GM21576 (cell line): ENCODE results near the gene RHEBL1.

Experiments
- ATAC-seq: cut with Tn5 transposase; IDR thresholded peaks from one replicate; pipeline ENCODE4 v1.9.1; 2021; ENCODE audit warnings: mild to moderate bottlenecking, moderate library complexity; ENCODE audit not compliant: unreplicated experiment

RHEBL1 gene

DNA sequence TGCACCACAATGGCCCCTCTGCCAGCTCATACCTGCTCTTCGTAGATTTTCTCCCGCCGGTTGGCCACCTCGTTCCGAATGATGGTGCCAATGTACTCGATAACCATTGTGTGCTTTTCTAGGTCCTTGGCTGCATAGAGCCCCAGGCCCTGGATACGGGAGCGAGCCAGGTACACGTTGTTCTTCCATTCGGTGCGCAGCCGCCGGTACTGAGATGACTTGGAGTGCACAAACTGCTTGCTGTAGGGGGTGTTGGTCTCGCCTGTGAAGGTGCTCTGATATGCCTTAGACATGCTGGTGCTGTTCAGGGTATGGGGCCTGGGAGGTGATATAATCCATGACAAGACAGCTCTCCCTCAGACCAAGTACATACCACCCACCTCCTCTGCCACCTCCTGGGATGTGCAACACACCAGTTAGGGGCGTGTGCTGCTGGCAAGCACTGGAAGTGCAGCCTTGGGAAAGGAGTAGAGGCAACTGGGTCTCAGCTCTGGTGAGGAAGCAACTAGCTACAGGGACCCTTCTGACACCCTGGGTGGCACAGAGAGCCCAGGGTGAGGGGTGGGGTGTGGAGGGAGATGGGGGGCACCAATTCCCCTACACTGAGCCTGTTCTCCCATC is 47.1 kb downstream of the RHEBL1 start:
- ATAC-seq, result no peak

DNA sequence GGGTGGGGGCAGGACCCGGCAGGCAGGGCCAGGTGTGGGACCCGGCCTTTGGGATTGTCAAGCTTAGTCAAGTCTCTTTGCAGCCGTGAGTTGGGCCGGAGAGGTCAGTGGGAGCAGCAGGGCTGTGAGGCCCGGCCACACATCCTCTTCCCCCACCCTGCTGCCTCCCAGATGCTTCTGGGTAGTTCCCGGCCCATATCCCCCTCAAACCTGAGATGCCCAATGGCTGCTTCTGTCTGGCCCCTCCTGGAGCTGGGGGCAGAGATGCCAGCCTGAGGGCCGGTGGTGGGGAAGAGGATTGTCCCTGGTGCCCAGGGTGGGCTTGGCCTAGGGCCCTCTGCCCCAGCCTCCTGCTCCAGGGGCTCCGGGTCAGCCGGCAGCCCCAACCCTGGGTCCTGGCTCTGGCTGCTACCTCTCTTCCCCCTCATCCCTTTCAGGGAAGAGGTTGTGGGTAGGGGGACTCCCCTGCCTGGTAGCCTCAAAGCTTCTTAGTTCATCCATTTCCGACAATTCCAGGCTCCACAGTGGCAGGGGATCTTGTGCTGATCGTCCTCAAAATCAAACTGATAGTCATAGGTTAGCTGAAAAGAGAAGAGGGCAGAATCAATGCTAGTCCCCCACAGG is 48.4 kb downstream of the RHEBL1 start:
- no peak for ATAC-seq

DNA sequence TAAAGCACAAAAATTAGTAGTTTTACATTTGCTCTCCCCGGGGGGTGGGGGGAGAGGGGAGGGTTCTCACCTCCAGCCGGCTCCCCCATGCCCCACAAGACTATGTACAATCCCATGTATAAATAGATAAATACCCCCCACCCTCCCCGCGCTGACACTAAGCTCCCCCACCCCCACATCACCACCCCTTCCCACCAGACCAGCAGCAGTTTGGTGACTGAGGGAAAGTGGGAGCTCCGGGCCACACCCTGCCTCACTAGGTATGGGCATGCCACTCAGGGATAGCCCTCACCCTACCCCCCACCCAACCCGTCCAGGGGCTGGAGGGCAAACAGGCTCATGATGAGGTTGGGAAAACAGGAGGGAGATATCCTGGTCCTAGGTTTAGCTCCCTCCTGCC is 49.3 kb downstream of the RHEBL1 start:
- no peak for ATAC-seq

DNA sequence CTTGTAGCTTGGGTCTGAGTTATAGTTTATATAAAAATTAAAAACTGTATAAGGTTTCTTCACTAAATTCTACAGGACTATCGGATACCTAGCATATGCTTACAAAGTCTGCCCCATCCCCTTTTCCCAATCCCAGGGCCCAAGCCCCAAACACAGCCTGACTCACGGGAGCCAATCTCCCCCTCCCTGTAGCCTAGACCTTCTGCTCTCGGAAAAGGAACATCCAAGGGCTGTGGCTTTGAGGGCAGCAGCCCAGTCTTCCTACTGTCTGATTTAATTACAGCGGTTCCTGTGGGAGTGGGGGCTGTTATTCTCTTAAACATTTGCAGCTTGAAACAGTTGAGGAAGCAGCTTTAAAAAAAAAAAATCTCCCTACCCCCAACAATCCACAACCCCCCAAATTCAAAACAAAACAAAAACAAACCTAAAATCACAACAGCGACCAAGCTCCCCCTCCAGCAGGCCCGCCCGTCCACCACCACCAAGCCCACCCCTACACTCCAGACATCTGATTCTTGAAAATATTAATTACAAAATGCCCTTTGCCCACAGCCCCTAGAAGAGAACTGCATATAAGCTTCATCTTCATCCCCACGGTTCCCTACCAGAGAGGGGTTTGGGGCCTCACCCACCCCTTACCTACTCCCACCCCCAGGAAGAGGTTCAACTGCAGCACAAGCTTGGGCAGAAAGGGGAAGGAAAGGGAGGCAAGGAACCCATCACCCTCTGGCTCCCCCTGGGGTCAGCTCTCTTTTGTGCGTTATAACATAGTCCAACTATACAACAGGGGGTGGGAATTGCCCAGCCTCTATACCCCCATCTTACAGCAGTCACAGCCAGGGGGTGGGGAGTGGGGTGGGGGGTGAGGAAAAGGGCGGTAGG is 50.1 kb downstream of the RHEBL1 start:
- ATAC-seq, result no peak

DNA sequence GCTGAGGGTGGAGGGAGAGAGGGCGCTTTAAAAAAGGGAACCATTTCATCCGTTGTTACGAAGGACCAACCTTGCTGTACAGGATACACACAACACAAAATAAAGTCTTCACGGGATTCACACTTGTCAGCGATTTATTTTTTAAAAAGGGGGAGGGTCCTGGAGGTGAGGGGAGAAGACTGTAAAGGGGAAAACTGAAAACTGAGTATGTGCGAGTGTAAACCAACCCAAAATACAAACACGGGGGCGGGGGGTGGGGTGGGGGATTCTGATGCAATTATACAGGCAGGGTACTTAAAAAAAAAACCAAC is 50.7 kb downstream of the RHEBL1 start:
- no peak for ATAC-seq

DNA sequence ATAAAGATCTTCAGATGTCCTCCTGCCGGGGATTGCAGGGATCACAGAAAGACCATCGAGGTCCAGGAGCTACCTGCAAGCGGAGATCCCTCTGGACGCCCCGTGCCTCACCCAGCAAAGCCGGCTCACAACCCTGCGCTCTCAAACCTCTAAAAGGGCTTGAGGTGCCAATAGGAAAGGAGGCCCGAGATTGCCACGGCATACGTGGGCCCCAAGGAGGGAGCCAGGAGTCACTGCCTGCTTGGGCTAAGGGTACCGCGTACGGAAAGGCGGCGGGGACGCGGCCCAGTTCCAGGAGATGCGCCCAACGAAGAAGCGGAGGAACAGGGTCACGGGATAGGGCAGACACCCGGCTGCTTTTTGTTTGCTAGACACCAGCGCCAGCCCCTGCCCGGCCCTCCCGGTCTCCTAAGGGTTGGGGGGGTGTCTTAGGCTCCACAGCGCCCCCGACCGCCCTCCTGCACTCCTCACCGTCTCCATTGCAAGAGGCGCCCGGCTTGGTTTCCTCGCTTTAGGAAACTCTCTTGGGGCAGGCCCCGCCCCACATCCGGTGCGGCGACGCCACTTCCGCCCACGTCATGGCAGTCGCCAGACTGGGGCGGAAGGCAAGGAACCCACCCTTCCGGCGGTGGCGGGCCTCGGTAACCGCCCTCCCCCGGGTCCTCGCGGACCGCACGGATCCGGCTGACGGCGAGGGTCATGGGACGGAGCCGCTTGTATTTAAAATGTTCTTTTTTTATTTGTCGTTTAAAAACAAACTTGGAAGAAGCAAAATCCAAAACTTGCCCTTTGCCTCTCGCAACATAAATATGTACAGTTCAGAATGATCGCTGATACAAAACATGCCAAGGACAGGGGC is 51.3 kb downstream of the RHEBL1 start, which contains the start of gene PRKAG1:
TSS of gene PRKAG1 (minus strand) at position 516 of the 859 bp plus-strand sequence. CDS start at position 480, 36 bp downstream.
- ATAC-seq, result peak; percentile 84

DNA sequence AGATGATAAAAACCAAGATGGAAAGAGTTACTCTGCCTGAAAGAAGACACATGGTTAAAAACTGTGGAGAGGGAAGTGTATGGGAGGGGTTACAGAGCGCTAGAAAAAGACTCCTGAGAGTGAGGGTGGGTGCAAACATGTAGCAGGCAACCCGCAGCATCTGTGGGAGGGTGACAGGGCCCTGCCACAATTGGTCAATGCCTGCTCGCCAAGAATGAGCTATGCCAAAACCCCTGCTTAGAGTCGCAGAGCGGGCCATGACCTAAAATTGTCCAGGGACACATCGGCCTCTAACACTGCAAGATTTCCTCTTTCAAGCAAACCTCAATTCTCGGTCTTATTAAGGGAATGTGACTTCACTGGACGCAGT is 51.9 kb downstream of the RHEBL1 start:
- ATAC-seq, result peak; percentile 13

DNA sequence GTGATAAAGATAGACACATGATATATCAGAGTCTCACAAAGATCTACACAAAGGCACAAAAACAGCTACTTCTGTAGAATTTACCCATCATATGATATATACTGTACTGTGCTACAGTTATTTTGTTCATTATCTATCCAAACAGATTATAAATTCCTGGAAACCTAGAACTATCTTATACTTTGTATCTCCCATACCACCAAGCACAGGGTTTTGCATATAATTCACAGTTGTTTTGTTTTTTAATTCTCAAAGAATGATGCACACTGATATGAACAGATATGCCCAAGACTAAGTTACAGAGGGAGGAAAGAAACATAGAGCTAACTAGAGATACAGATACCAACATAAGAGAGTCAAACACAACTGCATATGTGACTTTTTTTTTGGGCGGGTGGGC is 54.6 kb downstream of the RHEBL1 start:
- ATAC-seq, result no peak
